GM19351 (cell line): ENCODE measurements around the gene TMEM121.

Experiments
- ATAC-seq: cut with Tn5 transposase; IDR thresholded peaks from one replicate; pipeline ENCODE4 v1.9.1; 2021; ENCODE audit warnings: mild to moderate bottlenecking, moderate library complexity; ENCODE audit not compliant: unreplicated experiment

The TMEM121 gene

DNA sequence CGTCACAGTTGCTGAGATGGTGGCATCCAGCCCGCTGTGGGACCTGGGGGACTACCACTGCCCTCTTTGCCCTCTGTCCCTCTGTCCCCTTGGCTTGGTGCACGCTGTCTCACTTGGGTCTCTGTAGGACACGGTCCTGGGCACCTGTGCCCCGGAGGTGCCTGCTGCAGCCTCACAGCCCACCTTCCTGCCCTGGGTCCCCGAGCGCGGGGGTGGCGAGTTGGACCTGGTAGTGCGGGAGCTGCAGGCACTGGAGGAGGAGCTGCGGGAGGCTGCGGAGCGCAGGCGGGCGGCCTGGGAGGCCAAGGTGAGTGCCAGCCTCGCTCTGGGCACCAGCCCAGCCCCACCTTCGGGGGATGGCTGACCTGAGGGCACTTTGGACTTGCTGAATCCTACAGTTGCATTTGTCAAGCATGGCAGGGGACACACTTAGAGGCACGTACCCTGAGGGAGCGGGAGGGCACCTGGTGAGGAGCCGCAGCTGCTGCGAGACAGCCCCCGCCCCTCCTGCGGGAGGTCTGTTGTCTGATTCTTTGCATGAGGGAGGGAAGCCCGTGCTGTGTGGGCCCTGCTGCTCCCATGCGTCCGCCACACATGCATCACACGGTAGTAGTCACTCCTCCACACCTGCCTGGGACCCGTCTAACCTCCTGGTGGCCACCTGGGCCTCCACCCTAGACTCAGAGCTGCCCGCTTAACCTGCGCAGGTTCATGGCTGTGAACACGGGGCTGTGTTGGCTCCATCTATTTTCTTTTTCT is 28.5 kb upstream of the TMEM121 start:
- no peak for ATAC-seq

DNA sequence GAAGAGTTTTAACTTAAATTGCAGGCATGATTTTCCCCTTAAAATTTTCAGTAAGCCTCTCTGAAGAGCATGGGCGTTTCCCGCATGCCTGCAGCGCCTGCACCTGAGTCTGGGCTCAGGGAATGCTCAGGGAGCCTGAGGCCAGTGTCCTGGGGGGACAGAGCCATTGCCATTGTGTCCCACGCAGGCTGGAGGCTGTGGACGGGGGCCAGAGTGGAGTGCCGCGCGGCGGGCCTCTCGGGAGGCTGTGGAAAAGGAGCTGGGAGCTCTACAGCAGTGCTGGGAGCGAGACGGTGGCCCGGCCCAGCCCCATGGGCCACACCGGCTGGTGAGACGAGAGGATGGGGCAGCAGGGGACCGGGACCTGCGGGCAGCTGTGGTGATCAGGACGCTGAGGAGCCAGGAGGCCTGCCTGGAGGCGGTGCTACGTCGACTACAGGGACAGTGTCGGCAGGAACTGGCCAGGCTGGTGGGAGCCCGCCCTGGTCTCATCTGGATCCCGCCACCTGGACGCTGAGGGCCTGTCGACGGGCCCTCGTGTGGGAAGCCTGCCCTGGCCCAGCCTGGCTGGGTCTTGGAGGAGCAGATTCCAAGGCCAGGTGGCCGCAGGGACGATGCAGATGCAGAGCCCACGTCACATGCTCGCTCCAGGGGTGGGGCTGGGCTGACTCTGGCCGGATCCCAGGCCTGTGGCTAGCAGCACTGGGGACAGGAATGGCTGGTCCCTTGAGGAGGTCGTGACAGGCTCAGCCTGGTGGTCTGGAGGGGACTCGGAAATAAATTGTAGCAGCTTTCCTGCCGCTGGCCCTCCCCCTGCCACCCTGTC is 27.7 kb upstream of the TMEM121 start:
- no peak for ATAC-seq

DNA sequence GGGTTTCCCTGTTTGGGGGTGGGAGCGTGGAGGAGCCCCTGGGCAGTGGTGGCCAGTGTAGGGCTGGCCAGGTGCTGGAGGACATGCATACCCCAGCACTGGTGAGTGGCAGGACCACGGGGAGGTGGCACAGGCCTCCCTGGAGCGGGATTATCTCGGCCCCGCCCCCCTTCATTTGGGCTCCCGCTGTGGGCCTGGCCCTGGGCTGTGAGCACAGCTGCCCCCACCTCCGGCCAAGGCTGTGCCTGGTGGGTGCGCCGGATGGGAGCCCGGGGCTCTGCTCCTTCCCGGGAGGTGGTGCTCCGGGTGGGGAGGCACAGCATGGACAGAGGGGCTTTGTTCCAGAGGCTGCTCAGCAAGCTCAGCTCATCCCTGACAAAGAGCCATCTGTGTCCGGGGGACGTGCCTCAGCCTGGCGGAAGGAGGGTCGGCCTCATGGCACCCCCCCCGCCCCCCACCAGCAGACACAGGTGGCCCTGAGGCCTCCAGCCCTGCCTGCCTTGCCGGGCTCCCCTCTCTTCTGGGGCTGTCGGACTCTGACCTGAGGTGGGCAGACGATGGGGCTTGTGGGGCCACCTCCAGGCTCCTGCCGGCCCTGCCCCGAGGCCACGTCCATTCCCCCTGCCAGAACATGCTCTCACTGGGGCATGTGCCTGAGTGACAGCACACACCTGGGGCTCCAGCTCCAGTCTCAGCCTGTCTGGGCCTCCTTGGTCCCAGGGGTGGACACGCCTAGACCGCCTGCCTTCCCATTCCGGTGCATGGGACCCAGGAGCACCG is 26.9 kb upstream of the TMEM121 start:
- ATAC-seq, result no peak

DNA sequence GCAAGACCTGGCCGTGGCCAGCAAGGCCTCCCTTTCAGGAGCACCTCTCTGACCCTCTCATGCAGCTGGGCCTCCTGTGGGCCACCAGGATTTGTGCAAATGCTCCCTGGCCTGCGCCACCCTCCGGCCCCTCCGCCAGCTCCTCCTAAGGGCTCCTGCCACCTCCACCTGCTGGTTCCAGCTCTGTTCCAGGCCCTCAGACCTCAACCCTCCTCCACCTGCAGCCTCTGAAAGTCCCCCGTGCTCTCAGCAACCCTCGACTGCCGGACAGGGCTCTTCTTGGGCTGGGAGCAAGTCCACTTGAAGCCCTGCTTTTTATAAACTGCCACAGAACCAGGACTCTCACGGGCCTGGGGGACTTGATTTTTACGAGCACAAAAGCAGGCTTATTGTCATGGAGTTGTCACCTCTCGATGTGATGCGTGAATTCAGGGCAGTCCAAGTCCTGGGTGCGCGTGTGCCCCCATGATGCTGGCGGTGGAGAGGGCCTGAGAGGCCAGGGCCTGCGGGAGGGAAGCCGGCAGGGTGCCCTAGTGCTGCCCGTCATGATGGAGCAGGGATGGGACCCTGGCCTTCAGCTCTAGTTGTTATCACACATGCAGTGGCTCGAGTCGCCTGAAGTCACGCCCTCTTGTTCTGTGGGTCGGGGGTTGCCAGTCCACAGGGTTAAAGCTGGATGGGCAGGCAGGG is 26.2 kb upstream of the TMEM121 start:
- no peak for ATAC-seq

DNA sequence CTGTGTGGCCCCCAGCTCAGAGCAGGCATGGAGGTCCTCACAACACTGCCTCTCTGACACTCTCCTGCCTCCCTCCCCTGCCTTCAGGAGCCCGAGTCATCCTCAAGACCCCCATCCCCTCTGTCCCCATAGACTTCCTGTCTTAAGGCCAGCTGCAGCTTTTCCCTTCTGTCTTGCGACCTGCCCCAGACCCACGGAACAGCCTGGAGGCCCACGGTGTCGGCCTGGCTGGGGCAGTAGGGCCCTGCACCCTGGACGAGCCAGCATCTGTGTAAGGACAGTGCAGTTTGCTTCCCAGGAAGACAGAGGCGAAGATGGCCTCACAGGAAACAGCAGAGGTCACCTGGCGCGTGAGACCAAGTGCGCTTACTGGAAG is 25.7 kb upstream of the TMEM121 start:
- no peak for ATAC-seq

DNA sequence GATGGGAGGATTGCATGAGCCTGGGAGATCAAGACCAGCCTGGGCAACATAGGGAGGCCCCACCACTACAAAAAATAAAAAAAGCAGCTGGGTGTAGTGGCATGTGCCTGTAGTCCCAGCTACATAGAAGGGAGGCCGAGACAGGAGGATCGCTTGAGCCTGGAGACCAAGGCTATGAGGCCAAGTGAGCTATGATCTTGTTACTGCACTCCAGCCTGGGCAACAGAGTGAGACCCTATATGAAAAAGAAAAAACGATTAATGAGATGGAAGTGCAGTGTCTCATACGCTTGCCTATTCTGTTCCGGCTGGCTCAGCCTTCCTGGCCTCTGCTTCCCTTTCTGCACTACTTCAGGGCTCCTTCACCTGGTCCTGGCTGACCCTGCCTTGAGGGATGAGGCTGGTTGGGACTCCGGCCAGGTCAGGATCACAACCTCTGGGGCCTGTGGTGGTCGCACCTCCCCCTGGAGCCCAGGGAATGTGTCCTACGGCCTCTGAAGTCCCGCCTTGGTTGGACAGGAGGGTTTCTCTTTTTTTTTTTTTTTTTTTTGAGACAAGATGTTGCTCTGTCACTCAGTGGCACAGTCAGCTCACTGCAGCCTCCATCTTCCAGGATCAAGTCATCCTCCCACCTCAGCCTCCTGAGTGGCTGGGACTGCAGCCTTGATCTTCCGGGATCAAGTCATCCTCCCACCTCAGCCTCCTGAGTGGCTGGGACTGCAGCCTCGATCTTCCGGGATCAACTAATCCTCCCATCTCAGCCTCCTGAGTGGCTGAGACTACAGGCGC is 24.7 kb upstream of the TMEM121 start:
- no peak for ATAC-seq

DNA sequence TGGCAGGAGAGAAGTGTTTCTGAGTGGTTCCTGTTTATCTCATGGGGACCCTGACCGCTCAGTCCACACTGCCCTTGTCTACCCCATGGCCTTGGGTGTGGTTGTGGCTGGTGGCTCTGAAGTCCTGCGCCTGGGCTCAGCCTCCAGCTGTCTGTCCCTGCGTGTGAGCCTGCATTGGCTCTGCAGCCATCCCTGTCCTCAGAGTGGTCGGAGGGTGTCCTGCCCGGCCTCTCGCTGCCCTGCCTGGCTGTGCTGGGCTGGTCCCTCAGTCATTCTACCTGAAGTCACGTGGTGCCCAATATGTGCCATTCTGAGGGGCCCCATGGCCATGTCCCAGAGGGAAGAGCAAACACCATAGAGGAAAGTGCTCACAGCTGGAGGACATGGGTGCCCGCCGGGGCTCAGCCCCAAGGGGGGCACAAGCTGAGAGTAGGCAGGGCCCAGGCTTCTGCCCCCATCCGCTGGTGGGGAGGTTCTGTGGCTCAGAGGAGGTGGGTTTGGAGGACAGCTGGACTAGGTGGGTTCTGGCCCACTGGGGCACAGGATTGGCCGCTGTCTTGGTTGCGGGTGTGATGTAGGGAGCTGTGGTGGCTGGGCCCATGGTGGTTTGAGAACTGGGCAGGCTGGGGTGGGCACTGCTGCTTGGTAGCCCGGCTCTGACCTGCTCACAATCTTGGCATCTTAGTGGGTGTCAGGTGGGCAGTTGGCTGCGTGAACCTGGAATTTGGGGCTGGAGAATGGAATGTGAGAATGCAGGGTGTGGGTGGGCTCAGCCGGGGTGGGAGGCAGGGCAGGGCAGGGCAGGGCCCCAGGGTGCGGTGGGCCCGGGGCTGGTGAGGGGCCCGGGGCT is 23.7 kb upstream of the TMEM121 start:
- ATAC-seq, result no peak

DNA sequence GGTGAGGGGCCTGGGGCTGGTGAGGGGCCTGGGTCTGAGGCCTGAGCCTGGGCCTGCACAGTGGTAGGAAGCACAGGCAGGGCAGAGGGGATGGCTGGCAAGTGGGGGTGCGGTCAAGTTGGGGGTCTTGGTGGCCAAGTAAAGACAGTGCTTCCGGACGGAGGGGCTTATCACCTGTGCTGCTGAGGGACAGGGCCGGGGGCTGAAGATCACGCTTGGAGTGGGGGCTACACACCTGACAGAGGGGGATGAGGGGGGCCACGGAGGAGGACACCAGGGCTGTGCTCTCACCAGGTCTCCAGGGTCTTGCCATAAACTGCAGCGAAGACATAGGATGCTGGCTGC is 23.1 kb upstream of the TMEM121 start:
- ATAC-seq, result no peak

DNA sequence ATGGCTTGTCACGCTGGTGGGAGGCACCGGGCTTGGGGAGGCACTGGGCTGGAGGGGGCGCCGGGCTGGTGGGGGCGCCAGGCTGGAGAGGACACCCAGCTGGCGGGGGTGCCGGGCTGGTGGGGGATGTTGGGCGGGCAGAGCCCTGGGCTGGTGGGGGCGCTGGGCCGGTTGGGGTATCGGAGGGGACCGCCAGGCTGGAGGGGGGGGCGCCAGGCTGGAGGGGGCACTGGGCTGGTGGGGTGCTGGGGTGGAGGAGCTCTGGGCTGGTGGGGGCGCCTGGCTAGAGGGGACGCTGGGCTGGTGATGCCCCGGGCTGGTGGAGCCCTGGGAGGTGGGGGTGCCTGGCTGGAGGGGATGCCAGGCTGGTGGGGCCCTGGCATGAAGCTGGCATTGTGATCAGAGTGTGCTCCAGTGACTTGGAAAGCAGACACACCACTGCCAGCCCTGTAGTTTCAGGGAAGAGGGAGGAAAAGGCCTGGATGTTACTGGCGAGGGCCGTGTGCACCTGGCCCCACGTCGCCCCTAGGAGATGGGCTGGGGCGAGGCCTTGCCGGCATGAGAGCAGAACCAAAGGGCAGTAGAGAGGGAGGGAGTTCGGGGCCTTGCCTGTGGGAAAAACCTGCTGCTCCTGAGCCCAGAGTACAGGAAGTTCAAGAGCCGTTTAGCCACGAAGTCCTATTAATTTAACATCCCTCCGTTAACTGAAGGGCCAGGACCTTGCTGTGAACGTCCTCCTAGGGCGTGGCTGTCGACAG is 22.3 kb upstream of the TMEM121 start:
- no peak for ATAC-seq

DNA sequence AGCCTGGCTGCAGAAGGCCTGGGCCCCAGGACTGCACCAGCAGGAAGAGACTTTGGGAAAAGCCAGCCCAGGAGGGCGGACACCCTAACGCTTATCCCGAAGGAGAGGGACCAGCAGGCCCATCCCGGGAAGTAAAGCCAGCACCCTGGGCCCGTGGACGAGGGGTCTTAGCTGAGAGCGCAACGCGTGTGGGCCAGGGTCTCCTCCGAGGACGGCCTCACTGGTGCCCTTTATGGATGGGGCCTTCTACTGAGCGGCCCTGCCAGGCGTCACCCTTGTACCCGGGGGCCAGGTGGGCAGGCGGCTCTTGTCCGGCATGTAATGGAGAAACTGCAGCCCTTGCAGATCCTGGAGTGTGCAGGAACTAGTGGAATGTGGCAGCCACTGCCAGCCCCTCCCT is 21.3 kb upstream of the TMEM121 start:
- ATAC-seq, result no peak

DNA sequence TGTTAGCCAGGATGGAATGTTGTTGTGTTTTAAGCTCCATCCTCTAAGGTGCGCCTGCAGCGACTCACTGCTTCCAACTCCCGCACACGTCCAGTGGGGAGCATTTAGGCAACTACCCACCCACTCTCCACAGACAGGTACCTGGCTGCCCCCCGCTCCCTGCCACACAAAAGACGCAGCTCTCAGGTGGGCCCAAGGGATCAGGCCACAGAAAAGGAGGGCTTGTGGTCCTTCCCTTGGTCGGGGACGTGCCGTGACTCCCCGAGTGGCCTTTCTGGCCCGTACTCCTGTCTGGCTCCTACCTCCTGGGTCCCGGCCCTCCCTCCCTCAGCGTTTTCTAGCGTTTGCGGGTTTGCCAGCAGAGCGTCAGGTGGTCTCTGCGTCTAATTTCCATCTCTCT is 19.1 kb upstream of the TMEM121 start:
- no peak for ATAC-seq

DNA sequence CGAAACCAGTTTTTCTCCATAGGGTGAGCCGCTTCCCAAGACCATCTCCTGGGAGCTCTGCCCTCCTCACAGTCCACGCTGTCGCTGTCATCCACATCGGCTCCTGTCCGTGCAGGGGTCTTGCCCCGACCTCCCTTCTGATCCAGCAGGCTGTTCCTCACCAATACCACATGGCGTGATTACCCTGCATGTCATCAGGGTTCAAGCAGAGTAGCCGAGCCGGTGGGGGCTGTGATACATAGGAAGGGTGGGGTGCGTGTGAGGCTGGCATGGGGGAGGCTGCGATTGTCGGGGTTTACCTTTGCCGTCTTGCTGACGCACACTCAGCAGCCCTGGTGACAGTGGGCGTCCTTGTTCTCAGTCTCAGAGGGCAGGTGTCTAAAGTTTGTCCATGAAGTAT is 18.3 kb upstream of the TMEM121 start:
- no peak for ATAC-seq

DNA sequence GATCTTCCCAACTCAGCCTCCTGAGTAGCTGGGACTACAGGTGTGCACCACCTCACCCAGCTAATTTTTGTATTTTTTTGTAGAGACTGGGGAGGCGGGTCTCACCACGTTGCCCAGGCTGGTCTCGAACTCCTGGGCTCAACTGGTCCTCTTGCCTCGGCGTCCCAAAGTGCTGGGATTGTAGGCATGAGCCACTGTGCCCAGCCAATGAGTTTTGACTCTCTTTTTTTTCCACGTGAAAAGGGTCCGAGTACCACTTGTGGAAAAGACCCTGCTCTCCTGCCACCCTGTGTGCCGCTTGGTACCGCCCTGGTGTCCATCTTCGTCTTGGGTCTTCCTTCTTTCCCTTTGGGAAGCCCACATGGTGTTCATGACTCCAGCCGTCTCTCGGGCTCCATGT is 17.8 kb upstream of the TMEM121 start:
- no peak for ATAC-seq

DNA sequence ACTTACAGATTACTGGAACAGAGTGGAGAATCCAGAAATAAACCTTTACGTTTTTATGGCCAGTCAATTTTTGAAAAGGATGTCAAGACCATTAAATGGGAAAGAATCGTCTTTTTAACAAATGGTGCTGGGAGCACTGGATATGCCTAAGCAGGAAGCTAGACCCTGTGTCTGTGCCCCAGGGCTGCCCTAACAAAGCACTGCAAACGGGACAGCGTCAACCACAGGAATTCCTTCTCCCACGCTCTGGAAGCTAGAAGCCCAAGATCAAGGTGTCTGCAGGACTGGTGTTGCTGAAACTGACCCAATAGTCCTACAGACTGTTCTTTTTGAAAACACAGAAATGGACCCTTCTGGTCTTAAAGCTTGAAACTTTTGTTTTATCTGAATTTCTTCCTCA is 9.3 kb upstream of the TMEM121 start:
- ATAC-seq, result no peak

DNA sequence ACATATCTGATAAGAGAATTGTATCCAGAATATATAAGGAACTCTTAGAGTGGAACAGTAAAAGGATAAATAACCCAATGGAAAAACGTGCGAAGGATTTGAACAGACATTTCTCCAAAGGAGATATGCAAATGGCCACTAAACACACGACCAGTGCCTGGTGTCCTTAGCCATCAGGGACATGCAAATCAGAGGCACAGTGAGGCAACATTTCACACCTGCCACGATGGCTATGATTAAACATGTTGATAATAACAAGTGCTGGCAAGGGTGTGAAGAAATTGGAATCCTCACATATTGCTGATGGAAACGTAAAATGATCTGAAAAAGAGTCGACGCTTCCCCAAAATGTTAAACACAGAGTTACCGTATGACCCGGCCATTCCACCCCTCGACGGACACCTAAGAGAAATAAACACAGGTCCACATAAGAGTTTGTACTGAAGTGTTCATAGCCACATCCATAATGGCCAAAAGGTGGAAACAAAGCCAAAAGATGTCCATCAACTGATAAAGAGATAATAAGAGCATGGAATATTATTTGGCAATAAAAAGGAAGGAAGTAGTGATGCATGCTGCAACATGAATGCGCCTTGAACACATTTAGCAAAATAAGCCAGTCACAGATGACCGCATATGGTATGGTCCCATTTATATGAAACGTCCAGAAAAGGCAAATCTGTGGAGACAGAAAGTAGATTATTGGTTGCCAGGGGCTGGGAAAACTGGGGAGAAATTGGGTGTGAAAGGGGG is 6.3 kb upstream of the TMEM121 start:
- no peak for ATAC-seq

DNA sequence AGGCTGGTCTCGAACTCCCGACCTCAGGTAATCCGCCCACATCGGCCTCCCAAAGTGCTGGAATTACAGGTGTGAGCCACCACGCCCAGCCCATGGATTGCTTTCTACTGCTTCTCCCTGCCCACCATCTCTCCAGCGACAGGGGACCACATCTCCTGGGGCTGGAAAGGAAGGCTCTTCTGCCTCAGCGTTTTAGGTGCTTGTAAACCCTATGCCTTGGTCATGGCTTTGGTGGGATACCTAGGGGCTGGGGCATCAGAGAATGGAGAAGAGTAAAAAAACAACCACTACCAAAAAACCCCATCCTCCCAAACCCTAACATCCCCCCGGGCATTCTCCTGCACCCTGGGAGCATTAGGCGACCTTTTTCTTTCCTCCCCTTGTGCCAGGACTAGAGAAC is 1.1 kb upstream of the TMEM121 start:
- ATAC-seq, result no peak

DNA sequence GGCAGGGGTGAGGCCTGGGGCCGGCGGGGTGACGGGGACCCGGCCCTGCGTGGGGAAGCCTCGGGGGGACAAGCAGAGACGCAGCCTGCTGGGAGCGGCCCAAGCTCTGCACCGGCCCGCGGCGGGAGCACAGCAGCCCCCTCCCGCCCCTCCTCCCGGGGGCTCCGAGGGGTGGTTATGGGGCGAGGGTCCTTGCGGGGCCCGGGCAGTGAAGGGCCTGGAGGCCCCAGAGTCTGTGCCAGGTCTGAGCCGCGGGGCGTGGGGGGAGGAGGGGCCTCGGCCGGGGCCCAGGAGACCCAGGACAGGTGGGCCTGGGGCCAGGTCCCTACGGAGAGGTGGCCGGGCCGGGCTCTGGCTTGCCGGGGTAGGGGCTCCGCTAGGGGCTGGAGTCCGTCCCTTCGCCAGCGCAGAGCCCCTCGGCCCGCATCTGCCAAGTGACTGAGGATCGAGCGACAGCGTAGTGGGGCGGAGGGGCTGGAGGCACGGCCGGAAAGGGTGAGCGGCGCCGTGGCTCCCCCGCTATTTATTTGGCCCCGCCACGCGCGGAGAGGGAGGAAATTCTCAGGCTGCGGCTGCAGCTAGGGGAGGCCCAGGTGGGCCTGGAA is 495 bp downstream of the TMEM121 start:
- ATAC-seq, result no peak

DNA sequence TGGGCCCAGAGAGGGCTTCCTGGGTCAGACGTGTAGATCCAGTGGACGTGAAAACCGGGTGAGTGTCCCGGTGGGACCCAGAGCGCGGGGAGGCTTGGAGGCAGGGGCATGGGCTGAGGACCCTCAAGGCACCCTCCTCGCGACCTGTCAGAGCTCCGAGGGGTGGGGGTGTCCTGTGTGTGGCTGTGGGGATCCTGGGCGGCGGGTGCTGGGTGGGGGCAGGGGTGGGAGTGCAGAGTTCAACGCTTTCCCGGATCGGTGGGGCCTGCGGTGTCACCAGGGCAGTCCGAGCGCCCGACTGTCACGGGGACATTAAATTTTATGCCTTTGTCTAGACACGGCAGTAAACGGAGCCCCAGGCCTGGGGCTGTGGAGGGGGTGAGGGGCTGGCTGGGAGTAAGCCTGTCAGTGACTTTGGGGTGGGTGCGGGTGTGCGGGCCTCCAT is 1.0 kb downstream of the TMEM121 start:
- ATAC-seq, result no peak
